Stimulated activated CD8-positive, alpha-beta memory T cell treated with anti-CD3 and anti-CD28 coated beads, Interleukin-7, amount 100 ng/mL, for 24 hours (primary cell): ENCODE results near the gene NHERF2.

Experiments
- DNase-seq: peaks from one replicate; pipeline ENCODE4 v3.0.0-alpha.2; 2020; ENCODE audit warnings: low read depth

The NHERF2 gene

GRCh38 chr16:2083409-2083808 is 56.7 kb downstream of the NHERF2 start:
- no peak for DNase-seq

- no peak for DNase-seq
Measured at GRCh38 chr16:2083876-2084780, 57.4 kb downstream of the NHERF2 start.

DNA sequence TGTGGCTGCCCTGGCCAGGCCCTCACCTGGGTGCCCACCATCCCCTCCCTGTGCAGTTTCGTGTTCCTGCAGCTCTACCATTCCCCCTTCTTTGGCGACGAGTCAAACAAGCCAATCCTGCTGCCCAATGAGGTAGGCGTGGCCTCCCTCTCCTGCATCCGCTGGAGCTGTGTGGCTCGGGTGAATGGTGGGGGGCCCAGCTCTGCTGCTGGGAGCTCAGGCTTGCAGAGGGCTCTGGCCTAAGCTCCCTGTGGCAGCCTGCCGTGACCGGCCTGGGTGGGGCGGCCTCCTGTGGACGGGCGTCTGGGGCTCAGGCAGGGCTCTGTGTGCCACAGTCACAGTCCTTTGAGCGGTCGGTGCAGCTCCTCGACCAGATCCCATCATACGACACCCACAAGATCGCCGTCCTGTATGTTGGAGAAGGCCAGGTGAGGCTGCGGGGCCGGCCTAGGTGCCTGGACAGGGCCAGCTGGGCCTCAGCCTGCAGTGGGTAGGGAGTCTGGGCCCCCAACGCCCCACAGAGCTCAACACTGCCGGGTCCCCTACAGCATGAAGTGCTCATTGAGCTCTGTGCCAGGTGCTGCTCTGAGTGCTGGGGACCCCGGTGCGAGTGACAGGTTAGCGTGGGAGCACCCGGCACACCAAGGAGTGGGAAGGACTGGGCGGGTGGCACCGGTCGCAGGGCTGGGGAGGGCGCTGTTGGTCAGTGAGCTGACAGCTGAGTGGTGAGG is 58.4 kb downstream of the NHERF2 start:
- no peak for DNase-seq

GRCh38 chr16:2085669-2086068 is 59.0 kb downstream of the NHERF2 start:
- DNase-seq: no peak

DNA sequence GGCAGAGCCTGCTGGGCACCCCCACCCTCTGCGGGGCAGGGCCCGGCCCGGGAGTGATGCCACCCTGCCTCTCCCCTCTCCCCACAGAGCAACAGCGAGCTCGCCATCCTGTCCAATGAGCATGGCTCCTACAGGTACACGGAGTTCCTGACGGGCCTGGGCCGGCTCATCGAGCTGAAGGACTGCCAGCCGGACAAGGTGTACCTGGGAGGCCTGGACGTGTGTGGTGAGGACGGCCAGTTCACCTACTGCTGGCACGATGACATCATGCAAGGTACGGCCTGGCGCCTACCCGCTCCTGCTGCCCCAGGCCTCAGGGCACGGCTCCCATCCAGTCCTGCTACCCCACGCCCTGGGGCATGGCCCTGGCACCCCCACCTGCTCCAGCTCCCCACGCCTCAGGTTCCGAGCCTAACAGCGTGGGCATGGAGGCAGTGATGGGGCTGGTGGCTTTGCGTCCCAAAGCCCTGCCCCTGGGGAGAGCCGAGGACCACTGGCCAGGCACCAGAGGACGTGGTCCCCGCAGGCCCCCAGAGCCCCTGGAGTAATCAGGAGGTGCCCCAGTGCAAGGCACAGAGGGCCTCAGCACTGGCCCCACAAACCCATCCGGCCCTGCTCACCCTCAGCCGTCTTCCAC is 59.5 kb downstream of the NHERF2 start:
- DNase-seq: no peak

GRCh38 chr16:2086812-2087747 is 60.4 kb downstream of the NHERF2 start:
- no peak for DNase-seq

DNA sequence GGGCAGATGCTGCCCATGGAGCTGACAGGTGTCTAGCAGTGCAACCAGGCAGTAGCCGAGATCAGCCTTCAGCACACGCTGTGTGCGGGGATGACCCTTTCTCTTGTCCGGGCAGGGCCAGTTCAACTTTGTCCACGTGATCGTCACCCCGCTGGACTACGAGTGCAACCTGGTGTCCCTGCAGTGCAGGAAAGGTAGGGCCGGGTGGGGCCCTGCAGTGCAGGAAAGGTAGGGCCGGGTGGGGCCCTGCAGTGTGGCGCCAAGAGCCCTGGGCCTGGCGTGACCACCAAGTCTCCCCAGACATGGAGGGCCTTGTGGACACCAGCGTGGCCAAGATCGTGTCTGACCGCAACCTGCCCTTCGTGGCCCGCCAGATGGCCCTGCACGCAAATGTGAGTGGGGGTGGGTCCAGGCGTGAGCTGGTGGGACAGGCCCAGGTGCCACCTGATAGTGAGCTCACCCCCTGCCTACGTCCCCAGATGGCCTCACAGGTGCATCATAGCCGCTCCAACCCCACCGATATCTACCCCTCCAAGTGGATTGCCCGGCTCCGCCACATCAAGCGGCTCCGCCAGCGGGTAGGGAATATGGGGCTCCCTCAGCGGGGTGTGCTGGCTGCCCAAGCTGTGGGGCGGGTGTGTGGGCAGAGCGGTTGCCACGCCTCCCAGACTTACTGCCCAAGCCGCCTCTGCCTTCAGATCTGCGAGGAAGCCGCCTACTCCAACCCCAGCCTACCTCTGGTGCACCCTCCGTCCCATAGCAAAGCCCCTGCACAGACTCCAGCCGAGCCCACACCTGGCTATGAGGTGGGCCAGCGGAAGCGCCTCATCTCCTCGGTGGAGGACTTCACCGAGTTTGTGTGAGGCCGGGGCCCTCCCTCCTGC is 61.3 kb downstream of the NHERF2 start:
- no peak for DNase-seq
